IMR-90 (cell line): Measurements from ENCODE around the gene ASTN2. TPM values are rescaled to one million over a fixed set of nuclear protein-coding genes. Genes with fewer than 3 reads are reported as not detected.
A peak's percentile ranks its signal among the peaks of the same experiment; 100 is the strongest.

Experiments used
- ATAC-seq: fragments of 200-7000 bp; cut with Tn5 transposase; 2 replicates; pipeline ENCODE4 v1.9.1; 2020; ENCODE audit warnings: low read depth, mild to moderate bottlenecking, moderate library complexity
- BruUV-seq: library from RNA; stranded (reverse); fragments of 400-500 nt; replicated peaks from 2 replicates; lab custom pipeline; 2021; lab: Mats Ljungman, UMichigan
- CTCF ChIA-PET: fragments of 300-600 bp; formaldehyde crosslinking; extraction: SDS; loops from one replicate; lab custom pipeline; 2021; ENCODE audit warnings: antibody characterized with exemption; lab: Yijun Ruan, JAX
- POLR2A ChIA-PET: fragments of 300-600 bp; sonication (Branson Sonifier 250); formaldehyde crosslinking; loops from one replicate; lab custom pipeline; 2022; ENCODE audit warnings: antibody characterized with exemption; ENCODE audit not compliant: unreplicated experiment; lab: Charles Lee
- DNase-seq: peaks from one replicate; pipeline ENCODE4 v3.0.0; 2013
- H2AFZ ChIP-seq: replicated peaks from 2 replicates; pipeline ENCODE3; 2013; ENCODE audit warnings: low read length, mild to moderate bottlenecking; ENCODE audit not compliant: poor library complexity
- H2AK5ac ChIP-seq: 2 replicates; pipeline ENCODE4 v1.6.1; 2013; ENCODE audit warnings: low read depth, low read length, inconsistent platforms
- H2AK9ac ChIP-seq: replicated peaks from 2 replicates; pipeline ENCODE3; 2013; ENCODE audit warnings: mild to moderate bottlenecking, low read depth, low read length, moderate library complexity; ENCODE audit not compliant: poor library complexity
- H2BK120ac ChIP-seq: 2 replicates; pipeline ENCODE4 v1.6.1; 2013; ENCODE audit warnings: low read depth, low read length, inconsistent platforms
- H2BK15ac ChIP-seq: 3 replicates; pipeline ENCODE4 v1.6.1; 2013; ENCODE audit warnings: low read depth, low read length, inconsistent platforms
- H2BK20ac ChIP-seq: 2 replicates; pipeline ENCODE4 v1.6.1; 2013; ENCODE audit warnings: low read depth, mild to moderate bottlenecking, inconsistent platforms, low read length, moderate library complexity
- H2BK5ac ChIP-seq: 2 replicates; pipeline ENCODE4 v1.6.1; 2013; ENCODE audit warnings: mild to moderate bottlenecking, low read depth, low read length, inconsistent platforms; ENCODE audit not compliant: poor library complexity, severe bottlenecking
- H3K14ac ChIP-seq: replicated peaks from 2 replicates; pipeline ENCODE4 v1.6.1; 2013; ENCODE audit warnings: low read depth, low read length, inconsistent platforms
- H3K18ac ChIP-seq: 2 replicates; pipeline ENCODE4 v1.6.1; 2013; ENCODE audit warnings: low read depth, low read length, control low read depth
- H3K23ac ChIP-seq: 2 replicates; pipeline ENCODE4 v1.6.1; 2013; ENCODE audit warnings: low read depth, low read length, inconsistent platforms
- H3K27ac ChIP-seq: 2 replicates; pipeline ENCODE4 v1.5.1; 2013; ENCODE audit warnings: mild to moderate bottlenecking, control low read depth, low read length; ENCODE audit not compliant: insufficient read depth
- H3K27me3 ChIP-seq: 2 replicates; pipeline ENCODE4 v1.6.1; 2013; ENCODE audit warnings: low read length; ENCODE audit not compliant: control insufficient read depth, insufficient read depth
- H3K36me3 ChIP-seq: 2 replicates; pipeline ENCODE4 v1.6.1; 2013; ENCODE audit warnings: low read length, mixed read lengths; ENCODE audit not compliant: control insufficient read depth, insufficient read depth
- H3K4ac ChIP-seq: 2 replicates; pipeline ENCODE4 v1.6.1; 2013; ENCODE audit warnings: low read depth, low read length, inconsistent platforms
- H3K4me1 ChIP-seq: 2 replicates; pipeline ENCODE4 v1.6.1; 2013; ENCODE audit warnings: low read length, mixed read lengths; ENCODE audit not compliant: control insufficient read depth, insufficient read depth
- H3K4me2 ChIP-seq: 2 replicates; pipeline ENCODE4 v1.6.1; 2013; ENCODE audit warnings: low read depth, mild to moderate bottlenecking, control low read depth, low read length, moderate library complexity
- H3K4me3 ChIP-seq: 2 replicates; pipeline ENCODE4 v1.5.1; 2013; ENCODE audit warnings: low read depth, mild to moderate bottlenecking, control low read depth, low read length, moderate library complexity; ENCODE audit not compliant: insufficient read depth
- H3K56ac ChIP-seq: 2 replicates; pipeline ENCODE4 v1.6.1; 2013; ENCODE audit warnings: low read length, inconsistent platforms; ENCODE audit not compliant: insufficient read depth; ENCODE audit errors: extremely low read depth
- H3K79me1 ChIP-seq, 2 experiments: 2 replicates each; pipeline ENCODE4 v1.6.1; 2013; ENCODE audit warnings: low read length in 2 of 2, inconsistent platforms in 1 of 2, low read depth in 1 of 2
- H3K9ac ChIP-seq: 2 replicates; pipeline ENCODE4 v1.6.1; 2013; ENCODE audit warnings: low read depth, low read length, control low read depth
- H3K9me1 ChIP-seq: 2 replicates; pipeline ENCODE4 v1.6.1; 2013; ENCODE audit warnings: low read length, inconsistent platforms; ENCODE audit not compliant: insufficient read depth
- H3K9me3 ChIP-seq: 2 replicates; pipeline ENCODE4 v1.6.1; 2013; ENCODE audit warnings: low read length; ENCODE audit not compliant: control insufficient read depth, insufficient read depth
- H4K20me1 ChIP-seq: 2 replicates; pipeline ENCODE4 v1.6.1; 2013; ENCODE audit warnings: low read length, inconsistent platforms; ENCODE audit not compliant: insufficient read depth
- H4K5ac ChIP-seq: 2 replicates; pipeline ENCODE4 v1.6.1; 2013; ENCODE audit warnings: mild to moderate bottlenecking, low read depth, low read length, control low read depth
- H4K8ac ChIP-seq, 2 experiments: 2 replicates each; pipeline ENCODE4 v1.6.1; 2013; ENCODE audit warnings: low read depth in 2 of 2, low read length in 2 of 2, control low read depth in 1 of 2, inconsistent platforms in 1 of 2
- H4K91ac ChIP-seq: 2 replicates; pipeline ENCODE4 v1.6.1; 2013; ENCODE audit warnings: low read depth, low read length, inconsistent platforms; ENCODE audit not compliant: insufficient read depth
- BHLHE40 ChIP-seq: fragments of 150-350 bp; IDR thresholded peaks from 2 replicates; pipeline ENCODE4 v1.6.1; 2016; ENCODE audit warnings: mild to moderate bottlenecking, low read depth, low read length
- CEBPB ChIP-seq: IDR thresholded peaks from 2 replicates; pipeline ENCODE4 v1.6.1; 2012; ENCODE audit warnings: low read depth, low read length, improper control_type of control experiment
- CHD1 ChIP-seq: IDR thresholded peaks from 2 replicates; pipeline ENCODE4 v1.6.1; 2012; ENCODE audit warnings: low read depth, low read length, improper control_type of control experiment
- CTCF ChIP-seq: conservative IDR thresholded peaks from 2 replicates; pipeline ENCODE4 v1.5.1; 2012; ENCODE audit warnings: mild to moderate bottlenecking, low read depth, low read length, improper control_type of control experiment
- ELK1 ChIP-seq: fragments of 150-350 bp; IDR thresholded peaks from 2 replicates; pipeline ENCODE4 v1.6.1; 2016; ENCODE audit warnings: low read depth, mild to moderate bottlenecking, low read length, moderate library complexity, borderline replicate concordance
- FOS ChIP-seq: fragments of 150-350 bp; IDR thresholded peaks from 2 replicates; pipeline ENCODE4 v1.6.1; 2016; ENCODE audit warnings: low read depth, low read length
- MAFK ChIP-seq: IDR thresholded peaks from 2 replicates; pipeline ENCODE4 v1.6.1; 2012; ENCODE audit warnings: low read depth, low read length, improper control_type of control experiment
- MAZ ChIP-seq: IDR thresholded peaks from 2 replicates; pipeline ENCODE4 v1.6.1; 2012; ENCODE audit warnings: low read depth, mild to moderate bottlenecking, low read length, improper control_type of control experiment, moderate library complexity, borderline replicate concordance
- MXI1 ChIP-seq: IDR thresholded peaks from 2 replicates; pipeline ENCODE4 v1.6.1; 2012; ENCODE audit warnings: low read depth, mild to moderate bottlenecking, low read length, moderate library complexity, borderline replicate concordance
- NFE2L2 ChIP-seq: fragments of 150-350 bp; IDR thresholded peaks from 2 replicates; pipeline ENCODE4 v1.6.1; 2016; ENCODE audit warnings: low read depth, mild to moderate bottlenecking, low read length
- POLR2A ChIP-seq: IDR thresholded peaks from 2 replicates; pipeline ENCODE4 v1.6.1; 2012; ENCODE audit warnings: mild to moderate bottlenecking, low read depth, low read length
- RAD21 ChIP-seq: IDR thresholded peaks from 2 replicates; pipeline ENCODE4 v1.6.1; 2012; ENCODE audit warnings: low read length, improper control_type of control experiment
- RCOR1 ChIP-seq: IDR thresholded peaks from 2 replicates; pipeline ENCODE4 v1.6.1; 2012; ENCODE audit warnings: mild to moderate bottlenecking, low read length, improper control_type of control experiment; ENCODE audit not compliant: insufficient replicate concordance
- RFX5 ChIP-seq: IDR thresholded peaks from 2 replicates; pipeline ENCODE4 v1.8.0; 2012; ENCODE audit warnings: low read depth, mild to moderate bottlenecking, low read length, moderate library complexity
- SMC3 ChIP-seq: fragments of 150-350 bp; IDR thresholded peaks from 2 replicates; pipeline ENCODE4 v1.6.1; 2016; ENCODE audit warnings: low read depth, mild to moderate bottlenecking, antibody characterized with exemption, low read length, moderate library complexity
- USF2 ChIP-seq: fragments of 150-350 bp; IDR thresholded peaks from 2 replicates; pipeline ENCODE4 v1.6.1; 2017; ENCODE audit warnings: mild to moderate bottlenecking, antibody characterized with exemption, low read length, low read depth
- WGBS, 2 experiments: methylation state at CpG; one replicate each; pipeline versions ENCODE4 v1.1.5 to v1.1.7; 2013; ENCODE audit warnings: missing lambda C conversion rate in 2 of 2; ENCODE audit not compliant: insufficient read length in 1 of 2; ENCODE audit errors: extremely low coverage in 2 of 2; 5-methylcytosine and 5-hydroxymethylcytosine counted together
- dilution Hi-C: fragments of 300-500 bp; cut with HindIII; formaldehyde crosslinking; loops from one replicate; pipeline ENCODE4 v1.14.3; 2018; ENCODE audit warnings: low sequenced_read_pairs; ENCODE audit not compliant: unreplicated experiment
- in situ Hi-C: fragments of 300-500 bp; cut with MboI; formaldehyde crosslinking; loops from 3 replicates; pipeline ENCODE4 v1.14.3; 2019; ENCODE audit warnings: low sequenced_read_pairs, inconsistent platforms, mixed read lengths
- intact Hi-C: fragments of 100-400 bp; cut with micrococcal nuclease; formaldehyde crosslinking; loops from 2 replicates; pipeline ENCODE4 v1.10.0; 2022
- polyA plus RNA-seq, 3 experiments: library from polyadenylated mRNA; depleted of rRNA; stranded (reverse); fragments of >200 nt; gene quantifications; 2 replicates each; pipeline ENCODE4 v1.2.3, GENCODE V29; 2012; ENCODE audit warnings: low replicate concordance in 1 of 3
- total RNA-seq: library from RNA; depleted of rRNA; stranded (reverse); fragments of >200 nt; gene quantifications from 2 replicates; pipeline ENCODE4 v1.2.3, GENCODE V29; 2012

ASTN2 gene
- total and polyA plus RNA-seq, 2 of the 4 experiments (the other 2 are of a cell fraction): 3.8 to 6.8 TPM

GRCh38 chr9:116939161-116939560, 475.7 kb downstream of the ASTN2 start:
- Histone ChIP-seq H3K4me3 (no peak overlapping the region), H3K79me1 (no peaks in the 10 kb centered on the region), H3K9me3 (no peaks in the 10 kb centered on the region), H3K14ac (no peak overlapping the region), H2AK5ac (no peak overlapping the region), H2BK20ac (no peak overlapping the region), H2BK120ac (peak overlapping the region; percentile 15; the same call in 1 of the 2 replicates), H4K91ac (no peak overlapping the region), H2BK15ac (no peak overlapping the region), H3K4me2 (no peak overlapping the region), H3K27ac (no peak overlapping the region), H4K20me1 (no peaks in the 10 kb centered on the region), H3K9me1 (peaks cover 2% of the 10 kb centered on the region; the same call in 1 of the 2 replicates), H2BK5ac (peak overlapping the region; percentile 38), H3K9ac (no peak overlapping the region), H3K18ac (no peak overlapping the region), H3K23ac (no peak overlapping the region), H3K27me3 (no peaks in the 10 kb centered on the region), H3K56ac (no peak overlapping the region), H3K4ac (no peak overlapping the region), H3K36me3 (no peaks in the 10 kb centered on the region), H2AK9ac (no peak overlapping the region), H4K8ac (no peak overlapping the region), H4K5ac (no peak overlapping the region), H2AFZ (no peak overlapping the region), H3K4me1 (peaks cover 2% of the 10 kb centered on the region; the same call in 1 of the 2 replicates)
- no TSS peak for BruUV-seq
- dilution Hi-C loops: no loop called here
- TF ChIP-seq MAZ: no peak
- TF ChIP-seq MXI1: no peak
- TF ChIP-seq RFX5: no peak
- TF ChIP-seq ELK1: no peak
- no peak for TF ChIP-seq NFE2L2
- no peak for TF ChIP-seq CEBPB
- TF ChIP-seq MAFK: no peak
- TF ChIP-seq CTCF: no peak
- TF ChIP-seq RAD21: no peak
- TF ChIP-seq RCOR1: no peak
- TF ChIP-seq SMC3: no peak
- TF ChIP-seq BHLHE40: no peak
- no peak for TF ChIP-seq FOS
- TF ChIP-seq CHD1: no peak
- no peak for TF ChIP-seq USF2
- no peak for TF ChIP-seq POLR2A
- POLR2A ChIA-PET: no interaction called here
- DNase-seq (no peak), ATAC-seq (no peak)
- WGBS, 2 experiments: no CpG with 5 or more reads among the region's 1 CpG
- CTCF ChIA-PET: no interaction called here
- intact Hi-C loops: no loop called here
- in situ Hi-C loops: no loop called here
